H1 (cell line): ENCODE measurements around the gene MAP3K6.

Experiments
- BRCA1 ChIP-seq: IDR thresholded peaks from 2 replicates; pipeline ENCODE4 v1.6.1; 2012; ENCODE audit warnings: low read depth, low read length, improper control_type of control experiment
- JUND ChIP-seq: IDR thresholded peaks from 2 replicates; pipeline ENCODE4 v1.6.1; 2011; ENCODE audit warnings: mild to moderate bottlenecking, improper control_type of control experiment, low read length
- POLR2AphosphoS5 ChIP-seq: IDR thresholded peaks from 2 replicates; pipeline ENCODE4 v1.6.1; 2011; ENCODE audit warnings: low read depth, low read length
- RAD21 ChIP-seq, 2 experiments: IDR thresholded peaks in 1 of 2; conservative IDR thresholded peaks in 1 of 2; 2 replicates each; pipeline ENCODE4 v1.6.1; 2011; ENCODE audit warnings: low read depth in 2 of 2, low read length in 2 of 2, improper control_type of control experiment in 1 of 2, inconsistent platforms in 1 of 2, mild to moderate bottlenecking in 1 of 2, moderate library complexity in 1 of 2
- SIX5 ChIP-seq: IDR thresholded peaks from 2 replicates; pipeline ENCODE4 v1.6.1; 2011; ENCODE audit warnings: mild to moderate bottlenecking, low read depth, low read length
- SRF ChIP-seq: IDR thresholded peaks from 2 replicates; pipeline ENCODE4 v1.6.1; 2011; ENCODE audit warnings: mild to moderate bottlenecking, low read depth, low read length, moderate library complexity
- TF ChIP-seq, protein P1 (sequence below), 3 experiments: IDR thresholded peaks; 1 replicate in 2 of 3; 2 replicates in 1 of 3; pipeline versions ENCODE4 v1.5.1 to v1.6.1; 2011; ENCODE audit warnings: low read length in 3 of 3, mild to moderate bottlenecking in 3 of 3, inconsistent platforms in 2 of 3, low read depth in 1 of 3, moderate library complexity in 1 of 3; ENCODE audit not compliant: insufficient read depth in 1 of 3; ENCODE audit errors: control extremely low read depth in 1 of 3
- TF ChIP-seq, protein P2 (sequence below): IDR thresholded peaks from 2 replicates; pipeline ENCODE4 v1.6.1; 2012; ENCODE audit warnings: inconsistent platforms
- TF ChIP-seq, protein P3 (sequence below): IDR thresholded peaks from 2 replicates; pipeline ENCODE4 v1.6.1; 2012; ENCODE audit warnings: low read length, inconsistent platforms

DNA sequence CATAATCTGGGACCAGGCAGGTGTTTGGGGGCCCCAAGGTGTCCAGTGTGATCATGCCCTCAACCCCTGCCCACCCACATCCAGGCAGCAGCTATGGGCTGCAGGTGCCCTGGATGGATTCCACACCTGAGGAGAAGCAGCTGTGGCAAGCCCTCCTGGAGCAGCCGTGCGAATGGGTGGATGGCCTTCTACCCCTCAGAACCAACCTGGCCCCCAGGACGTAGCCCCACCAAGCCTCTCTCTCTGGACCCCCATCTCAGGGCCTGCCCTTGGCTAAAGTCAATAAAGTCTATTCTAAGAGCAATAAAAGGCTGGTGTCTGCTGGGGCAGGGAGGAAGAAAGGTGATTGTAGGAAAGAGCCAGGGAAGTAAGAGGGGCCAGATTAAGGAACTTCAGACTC is 13.1 kb downstream of the MAP3K6 start:
- TF ChIP-seq BRCA1: no peak
- TF ChIP-seq, protein P1, sequence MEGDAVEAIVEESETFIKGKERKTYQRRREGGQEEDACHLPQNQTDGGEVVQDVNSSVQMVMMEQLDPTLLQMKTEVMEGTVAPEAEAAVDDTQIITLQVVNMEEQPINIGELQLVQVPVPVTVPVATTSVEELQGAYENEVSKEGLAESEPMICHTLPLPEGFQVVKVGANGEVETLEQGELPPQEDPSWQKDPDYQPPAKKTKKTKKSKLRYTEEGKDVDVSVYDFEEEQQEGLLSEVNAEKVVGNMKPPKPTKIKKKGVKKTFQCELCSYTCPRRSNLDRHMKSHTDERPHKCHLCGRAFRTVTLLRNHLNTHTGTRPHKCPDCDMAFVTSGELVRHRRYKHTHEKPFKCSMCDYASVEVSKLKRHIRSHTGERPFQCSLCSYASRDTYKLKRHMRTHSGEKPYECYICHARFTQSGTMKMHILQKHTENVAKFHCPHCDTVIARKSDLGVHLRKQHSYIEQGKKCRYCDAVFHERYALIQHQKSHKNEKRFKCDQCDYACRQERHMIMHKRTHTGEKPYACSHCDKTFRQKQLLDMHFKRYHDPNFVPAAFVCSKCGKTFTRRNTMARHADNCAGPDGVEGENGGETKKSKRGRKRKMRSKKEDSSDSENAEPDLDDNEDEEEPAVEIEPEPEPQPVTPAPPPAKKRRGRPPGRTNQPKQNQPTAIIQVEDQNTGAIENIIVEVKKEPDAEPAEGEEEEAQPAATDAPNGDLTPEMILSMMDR (IDR thresholded peaks at IDR 0.05; ENCODE audit: control extremely low read depth in 1 of 3, insufficient read depth in 1 of 3, low read depth in 1 of 3, low read length in 3 of 3): no peak
- TF ChIP-seq, protein P2, sequence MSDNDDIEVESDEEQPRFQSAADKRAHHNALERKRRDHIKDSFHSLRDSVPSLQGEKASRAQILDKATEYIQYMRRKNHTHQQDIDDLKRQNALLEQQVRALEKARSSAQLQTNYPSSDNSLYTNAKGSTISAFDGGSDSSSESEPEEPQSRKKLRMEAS: no peak
- TF ChIP-seq SRF: no peak
- no peak for TF ChIP-seq POLR2AphosphoS5
- no peak for TF ChIP-seq RAD21 (IDR thresholded peaks at IDR 0.05 in 1 of 2, conservative IDR thresholded peaks at IDR 0.05 in 1 of 2; ENCODE audit: low read depth in 2 of 2, low read length in 2 of 2)
- no peak for TF ChIP-seq SIX5
- no peak for TF ChIP-seq JUND
- TF ChIP-seq, protein P3, sequence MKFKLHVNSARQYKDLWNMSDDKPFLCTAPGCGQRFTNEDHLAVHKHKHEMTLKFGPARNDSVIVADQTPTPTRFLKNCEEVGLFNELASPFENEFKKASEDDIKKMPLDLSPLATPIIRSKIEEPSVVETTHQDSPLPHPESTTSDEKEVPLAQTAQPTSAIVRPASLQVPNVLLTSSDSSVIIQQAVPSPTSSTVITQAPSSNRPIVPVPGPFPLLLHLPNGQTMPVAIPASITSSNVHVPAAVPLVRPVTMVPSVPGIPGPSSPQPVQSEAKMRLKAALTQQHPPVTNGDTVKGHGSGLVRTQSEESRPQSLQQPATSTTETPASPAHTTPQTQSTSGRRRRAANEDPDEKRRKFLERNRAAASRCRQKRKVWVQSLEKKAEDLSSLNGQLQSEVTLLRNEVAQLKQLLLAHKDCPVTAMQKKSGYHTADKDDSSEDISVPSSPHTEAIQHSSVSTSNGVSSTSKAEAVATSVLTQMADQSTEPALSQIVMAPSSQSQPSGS: no peak
